Stimulated activated CD8-positive, alpha-beta memory T cell treated with anti-CD3 and anti-CD28 coated beads, Interleukin-7, amount 100 ng/mL, for 24 hours (primary cell): Measurements from ENCODE around the gene RBPJ.

ENCODE experiments used
- DNase-seq: peaks from one replicate; pipeline ENCODE4 v3.0.0-alpha.2; 2020; ENCODE audit warnings: low read depth

The RBPJ gene

DNA sequence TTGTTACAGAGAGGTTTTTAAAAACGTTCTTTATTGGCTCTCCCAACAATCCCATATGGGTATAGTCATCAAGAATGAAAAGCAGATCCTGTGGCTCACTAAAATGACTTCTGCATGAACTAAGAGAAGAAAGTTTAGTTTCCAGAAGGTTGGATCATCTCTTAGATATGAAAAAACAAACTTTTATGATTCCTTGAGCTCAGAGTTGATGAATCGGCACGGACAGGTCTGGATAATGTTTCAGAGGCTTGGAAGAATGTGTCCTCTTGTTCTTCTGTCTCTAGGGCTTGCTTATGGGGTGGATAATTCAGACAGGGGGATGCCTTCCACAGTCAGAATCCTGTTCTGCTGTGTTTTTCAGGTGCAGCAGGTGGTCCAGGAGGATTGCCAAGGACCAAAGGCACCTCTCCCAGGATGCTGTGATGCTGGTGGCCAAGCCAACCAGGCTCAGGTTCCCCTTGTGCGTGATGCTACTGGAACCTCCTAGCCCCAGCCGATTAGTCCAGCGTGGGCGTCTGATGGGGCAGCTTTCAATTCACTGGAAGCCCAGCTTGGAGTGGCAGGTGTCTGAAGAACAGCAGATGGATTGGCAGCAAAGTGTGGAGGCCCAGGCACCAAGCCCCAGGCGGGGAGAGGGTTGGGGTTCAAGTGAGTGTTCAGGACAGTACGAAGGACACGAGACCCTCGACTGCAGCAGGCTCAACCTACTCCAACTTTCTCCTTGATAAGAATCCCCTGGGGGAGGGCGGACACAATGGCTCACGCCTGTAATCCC lies 139.1 kb downstream of the RBPJ start:
- DNase-seq = no peak

- DNase-seq = no peak
Measured at GRCh38 chr4:26462874-26463273, 142.1 kb downstream of the RBPJ start.

GRCh38 chr4:26463386-26463785 lies 142.6 kb downstream of the RBPJ start:
- DNase-seq = no peak

DNA sequence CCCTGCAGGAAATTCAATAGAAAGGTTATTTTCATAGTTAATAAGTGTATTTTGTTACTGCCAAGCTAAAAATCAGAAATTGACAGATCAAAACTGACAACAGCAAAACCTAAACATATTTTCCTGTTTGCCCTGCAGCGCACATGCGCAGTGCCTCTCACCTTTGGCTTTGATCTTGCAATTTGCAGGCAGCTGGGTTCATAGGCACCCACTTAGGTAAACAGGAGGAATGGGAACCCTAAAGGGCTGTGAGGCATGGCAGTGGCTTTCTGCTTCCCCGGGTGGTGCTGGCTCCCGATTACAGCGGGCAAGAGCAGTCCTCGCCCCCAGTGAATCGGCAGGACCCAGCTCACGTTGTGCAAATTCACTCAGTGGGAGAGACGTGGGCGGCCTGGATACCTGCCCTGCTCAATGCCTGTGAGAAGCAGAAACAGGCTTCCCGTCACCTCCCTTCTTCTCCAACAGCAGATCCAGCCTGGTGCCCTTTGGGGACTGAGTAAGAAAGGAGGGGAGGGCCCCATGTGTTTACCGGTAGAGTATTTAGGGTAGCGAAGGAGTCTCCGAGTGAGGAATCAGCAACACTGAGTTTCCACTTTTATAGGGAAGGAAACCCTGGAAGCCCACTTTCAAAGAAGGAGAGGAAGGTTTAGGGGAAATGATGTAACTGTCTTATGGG lies 143.7 kb downstream of the RBPJ start:
- DNase-seq = no peak

GRCh38 chr4:26466578-26467270 lies 145.9 kb downstream of the RBPJ start:
- DNase-seq = no peak

GRCh38 chr4:26467724-26468123 lies 146.9 kb downstream of the RBPJ start:
- DNase-seq = no peak

- no peak for DNase-seq
Measured at GRCh38 chr4:26468283-26468949, 147.6 kb downstream of the RBPJ start.

DNA sequence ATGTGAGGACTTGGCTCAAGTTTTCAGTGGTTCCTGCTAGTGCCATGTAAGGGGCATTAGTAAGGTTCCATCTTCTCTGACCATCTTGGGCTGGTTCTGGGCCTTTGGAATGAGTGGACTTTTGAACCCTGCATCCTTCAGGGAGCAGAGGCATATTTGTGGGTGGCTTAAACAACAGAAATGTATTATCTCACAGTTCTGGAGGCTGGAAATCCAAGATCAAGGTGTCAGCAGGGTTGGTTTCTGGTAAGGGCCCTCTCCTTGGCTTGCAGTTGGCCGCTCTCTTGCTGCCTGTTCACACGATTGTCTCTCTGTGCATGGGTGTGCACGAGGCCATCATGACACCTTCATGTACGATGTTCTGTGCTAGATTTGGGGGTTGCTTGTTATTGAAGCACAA lies 148.2 kb downstream of the RBPJ start:
- DNase-seq = no peak

DNA sequence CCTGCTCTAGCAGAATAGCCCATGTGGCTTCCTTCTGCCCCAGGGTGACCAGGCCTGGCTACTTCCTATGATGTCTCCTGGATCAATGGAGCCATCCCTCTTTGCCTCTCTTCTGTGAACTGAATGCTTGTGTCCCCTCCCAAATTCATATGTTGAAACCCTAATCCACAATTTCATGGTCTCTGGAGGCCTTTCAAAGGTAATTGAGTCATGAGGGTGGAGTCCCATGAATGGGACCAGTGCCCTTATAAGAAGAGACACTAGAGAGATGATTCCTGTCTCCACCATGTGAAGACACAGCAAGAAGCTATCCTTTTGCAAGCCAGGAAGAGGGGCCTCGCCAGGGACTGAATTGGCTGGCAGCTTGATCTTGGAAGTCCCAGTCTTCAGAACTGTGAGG lies 151.1 kb downstream of the RBPJ start:
- DNase-seq = no peak

DNA sequence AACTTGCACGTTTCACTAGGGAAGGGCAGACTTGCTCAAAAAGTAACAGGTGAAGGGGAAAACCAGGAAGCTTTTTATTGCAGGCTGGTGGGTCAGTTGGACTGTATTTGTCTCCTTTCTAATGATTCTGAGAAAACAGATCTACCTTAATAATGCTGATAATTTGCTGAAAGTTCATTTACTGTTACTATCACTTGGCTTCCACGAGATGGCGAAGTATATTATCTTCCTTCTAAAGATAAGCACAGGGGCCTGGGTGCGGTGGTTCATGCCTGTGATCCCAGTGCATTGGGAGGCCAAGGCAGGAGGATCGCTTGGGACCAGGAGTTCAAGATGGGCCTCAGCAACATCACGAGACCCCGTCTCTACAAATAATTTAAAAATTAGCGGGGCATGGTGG lies 153.1 kb downstream of the RBPJ start:
- DNase-seq = no peak

DNA sequence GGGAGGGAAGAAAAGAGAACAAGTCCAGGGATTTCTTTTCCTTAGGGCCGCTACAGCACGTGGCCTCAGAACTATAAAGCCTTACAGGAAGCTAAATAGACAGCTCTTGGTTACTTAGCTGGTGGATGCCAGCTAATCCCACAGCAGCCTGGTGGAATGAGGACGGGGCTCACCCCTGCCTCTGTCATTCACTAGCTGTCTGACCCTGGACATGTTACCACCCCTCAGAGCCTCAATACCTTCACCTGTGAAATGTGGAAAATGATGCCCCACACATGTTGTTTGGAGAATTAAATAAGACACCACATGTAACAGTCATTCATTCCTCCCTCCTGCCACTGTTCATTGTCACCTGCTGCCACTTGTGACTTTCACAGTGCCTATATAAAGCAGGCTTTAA lies 153.7 kb downstream of the RBPJ start:
- no peak for DNase-seq

DNA sequence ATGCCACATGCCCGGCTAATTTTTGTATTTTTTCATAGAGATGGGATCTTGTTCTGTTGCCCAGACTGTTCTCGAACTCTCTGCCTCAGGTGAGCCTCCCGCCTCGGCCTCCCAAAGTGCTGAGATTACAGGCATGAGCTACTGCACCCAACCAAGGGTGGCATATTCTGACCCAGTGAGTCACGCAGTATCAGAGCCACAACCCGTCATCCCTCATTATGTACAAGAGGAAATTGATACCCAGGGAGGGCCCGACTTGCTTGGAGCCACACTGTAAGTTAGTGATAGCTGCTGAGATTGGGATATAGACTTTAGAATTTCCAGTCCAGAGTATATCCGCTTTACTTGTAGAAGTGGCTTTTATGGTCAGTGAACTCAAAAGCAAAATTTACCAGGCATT lies 154.9 kb downstream of the RBPJ start:
- DNase-seq = no peak

GRCh38 chr4:26476545-26476944 lies 155.7 kb downstream of the RBPJ start:
- DNase-seq = no peak

DNA sequence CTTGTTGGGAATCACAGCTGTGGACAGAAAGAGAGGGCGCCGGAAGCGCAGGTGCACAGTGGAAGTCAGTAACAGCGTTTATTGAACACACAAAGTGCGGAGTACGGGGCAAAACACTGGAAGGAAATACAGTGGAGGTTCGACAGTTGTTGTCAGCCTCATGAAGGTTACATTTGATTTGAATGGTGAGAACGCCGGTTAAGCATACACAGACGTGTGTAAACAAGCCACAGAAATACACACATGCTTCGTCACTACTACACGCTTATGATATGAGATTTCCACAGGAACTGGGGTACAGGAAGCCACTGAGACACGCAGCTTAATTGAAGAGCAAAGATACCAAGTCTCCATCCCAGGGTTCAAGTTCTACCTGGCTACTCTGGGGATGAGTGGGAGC lies 157.5 kb downstream of the RBPJ start:
- DNase-seq = no peak

DNA sequence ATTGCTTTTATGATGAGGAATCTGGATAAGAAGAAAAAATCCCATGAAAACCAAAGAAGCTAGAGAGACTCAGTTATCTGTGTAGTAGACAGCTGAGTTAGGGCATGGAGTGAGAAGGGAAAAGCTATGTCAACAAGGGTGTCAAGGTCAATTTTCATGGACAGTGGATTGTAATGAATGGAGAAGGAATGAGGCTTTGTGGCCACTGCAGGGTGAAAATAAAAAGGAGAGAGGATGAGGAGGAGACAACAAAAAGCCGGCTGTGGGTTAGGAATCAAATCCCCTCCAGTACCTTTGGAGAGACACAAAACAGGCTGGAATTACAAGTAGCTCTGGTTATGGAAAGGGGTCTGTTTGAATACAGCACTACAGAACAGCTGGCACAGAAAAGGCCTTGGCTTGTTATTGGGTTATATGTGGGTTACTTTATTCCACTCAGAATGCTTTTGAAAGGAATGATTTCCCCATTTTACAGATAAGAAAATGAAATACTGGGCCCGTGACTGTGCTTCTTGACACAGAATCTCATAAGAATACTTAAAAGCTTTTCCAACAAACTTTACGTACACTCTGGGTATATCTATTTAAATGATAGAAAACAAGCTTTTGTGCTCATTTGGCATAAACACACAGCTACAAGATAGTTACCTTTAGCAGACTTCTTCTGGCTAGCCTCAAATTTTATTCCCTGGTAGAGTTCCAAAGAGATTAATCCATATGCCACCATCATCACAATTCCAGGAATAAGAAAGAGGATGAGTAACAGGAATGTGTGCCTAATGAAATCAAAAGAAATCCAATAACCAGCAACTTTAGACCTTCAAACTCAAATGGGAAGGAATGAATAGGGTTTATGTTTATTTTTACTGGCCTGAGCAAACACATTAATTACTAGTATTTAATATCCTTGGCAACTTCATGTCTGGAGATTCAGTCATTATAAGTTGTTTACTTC lies 162.0 kb downstream of the RBPJ start:
- no peak for DNase-seq

DNA sequence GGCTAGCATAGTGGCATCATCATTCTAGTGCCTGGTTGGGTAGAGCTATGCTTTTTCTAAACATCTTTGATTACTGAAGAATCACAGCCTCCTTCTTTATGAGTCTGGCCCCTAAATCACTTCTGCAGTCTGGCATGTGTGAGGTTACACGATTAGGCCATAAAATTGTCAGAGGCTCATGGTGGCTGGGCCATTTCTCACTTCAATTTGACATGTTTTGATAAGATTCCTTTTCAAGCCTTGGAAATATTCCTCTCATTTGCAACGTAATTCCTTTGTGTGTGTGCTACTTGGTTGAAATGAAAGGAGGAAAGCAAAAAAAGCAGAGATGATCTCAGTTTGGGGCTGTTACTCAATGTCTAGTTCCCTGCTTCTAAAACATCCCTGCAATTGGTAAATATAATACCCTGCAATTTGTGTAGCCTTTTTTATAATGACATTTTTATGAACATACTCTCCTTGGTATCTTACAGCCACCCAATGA lies 163.3 kb downstream of the RBPJ start:
- DNase-seq = no peak

DNA sequence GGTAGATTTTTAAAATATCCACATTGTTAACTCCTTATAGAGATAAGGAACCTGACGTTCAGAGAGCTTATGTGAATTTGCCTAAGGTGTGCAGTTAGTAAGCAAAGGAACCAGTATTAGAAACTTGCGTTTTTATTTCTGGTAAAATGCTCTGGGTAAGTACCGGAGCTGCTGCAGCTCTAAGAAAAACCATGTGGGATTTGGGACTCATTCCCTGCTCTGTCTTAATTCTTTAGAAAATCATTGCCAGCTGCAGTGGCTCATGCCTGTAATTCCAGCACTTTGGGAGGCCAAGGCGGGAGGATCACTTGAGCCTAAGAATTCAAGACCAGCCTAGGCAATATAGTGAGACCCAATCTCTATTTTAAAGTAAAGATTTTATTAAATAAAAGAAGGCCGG lies 163.7 kb downstream of the RBPJ start:
- no peak for DNase-seq
